Mononuclear cell (primary cell): ENCODE measurements around the gene CDK16. TPM values are rescaled to one million over a fixed set of nuclear protein-coding genes. Genes with fewer than 3 reads are reported as not detected.
"Not testable (repeated sequence)": the region's sequence is repeated elsewhere in the genome, so short reads cannot be mapped to it uniquely, and the experiment has no call there.

Experiments used
- H3K27me3 ChIP-seq: 2 replicates; pipeline ENCODE4 v1.6.0; 2011; ENCODE audit warnings: low read length, control low read depth; ENCODE audit not compliant: insufficient read depth
- H3K4me1 ChIP-seq: 2 replicates; pipeline ENCODE4 v1.5.1; 2011; ENCODE audit warnings: mild to moderate bottlenecking, low read length, control low read depth; ENCODE audit not compliant: insufficient read depth
- H3K4me3 ChIP-seq: 2 replicates; pipeline ENCODE4 v1.5.1; 2011; ENCODE audit warnings: mild to moderate bottlenecking, low read length, moderate library complexity
- H3K9me3 ChIP-seq: 2 replicates; pipeline ENCODE4 v1.5.1; 2011; ENCODE audit warnings: low read depth, mild to moderate bottlenecking, control low read depth, low read length
- total RNA-seq: library from RNA; depleted of rRNA; stranded (reverse); fragments of >200 nt; gene quantifications from one replicate; pipeline ENCODE4 v1.2.3, GENCODE V29; 2012

Gene CDK16
- total RNA-seq, 1 donor, result 95.6 TPM

GRCh38 chrX:47239898-47240545, 21.5 kb downstream of the CDK16 start:
- no peak overlapping the region for H3K4me3 ChIP-seq
- no peaks in the 10 kb centered on the region for H3K27me3 ChIP-seq
- H3K4me1 ChIP-seq, result no peaks in the 10 kb centered on the region
- no peaks in the 10 kb centered on the region for H3K9me3 ChIP-seq

DNA sequence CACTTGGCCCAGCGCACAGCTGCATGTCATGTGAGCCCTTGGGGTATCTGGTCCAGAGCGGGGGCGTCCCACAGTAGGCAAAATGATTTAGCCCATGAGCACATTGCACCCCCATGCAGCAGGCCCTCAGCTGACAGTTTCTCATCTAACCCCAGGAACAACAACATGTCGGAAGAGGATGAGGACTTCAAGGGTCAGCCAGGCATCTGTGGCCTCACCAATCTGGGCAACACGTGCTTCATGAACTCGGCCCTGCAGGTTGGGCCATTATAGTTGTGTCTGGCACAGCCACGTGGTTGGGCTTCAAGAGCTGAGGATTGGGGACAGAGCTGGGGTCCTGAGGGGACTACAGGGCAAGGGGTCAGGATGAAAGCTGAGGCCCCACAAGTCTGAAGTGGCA, 22.1 kb downstream of the CDK16 start:
- H3K4me1 ChIP-seq, result no peaks in the 10 kb centered on the region
- no peaks in the 10 kb centered on the region for H3K27me3 ChIP-seq
- H3K4me3 ChIP-seq, result no peak overlapping the region
- H3K9me3 ChIP-seq, result no peaks in the 10 kb centered on the region

DNA sequence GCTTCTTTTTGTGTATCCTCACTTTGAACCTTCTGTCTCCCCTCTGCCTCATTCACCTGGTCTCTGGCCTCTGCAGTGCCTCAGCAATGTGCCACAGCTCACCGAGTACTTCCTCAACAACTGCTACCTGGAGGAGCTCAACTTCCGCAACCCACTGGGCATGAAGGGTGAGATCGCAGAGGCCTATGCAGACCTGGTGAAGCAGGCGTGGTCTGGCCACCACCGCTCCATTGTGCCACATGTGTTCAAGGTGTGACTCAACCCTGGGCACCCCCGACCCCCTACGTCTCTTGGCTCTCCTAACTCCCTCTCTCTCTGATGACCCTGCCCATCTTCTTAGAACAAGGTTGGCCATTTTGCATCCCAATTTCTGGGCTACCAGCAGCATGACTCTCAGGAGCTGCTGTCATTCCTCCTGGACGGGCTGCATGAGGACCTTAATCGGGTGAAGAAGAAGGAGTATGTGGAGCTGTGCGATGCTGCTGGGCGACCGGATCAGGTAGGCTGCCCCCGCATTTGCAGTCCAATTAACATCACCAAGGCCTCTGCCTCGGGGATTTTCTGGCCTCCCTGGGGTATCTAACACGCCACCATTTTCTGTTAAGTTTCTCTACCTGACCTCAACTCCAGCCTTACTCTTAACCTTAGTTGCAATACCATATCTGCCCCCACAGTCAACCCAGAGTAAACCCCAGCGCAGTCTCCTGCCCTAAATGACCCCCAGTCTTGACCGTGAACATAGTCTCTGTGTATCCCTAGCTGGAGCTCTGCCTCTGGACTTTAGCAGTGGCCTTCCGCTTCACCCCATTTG, 22.9 kb downstream of the CDK16 start:
- Histone ChIP-seq H3K9me3 (no peaks in the 10 kb centered on the region), H3K27me3 (no peaks in the 10 kb centered on the region), H3K4me1 (no peaks in the 10 kb centered on the region)

GRCh38 chrX:47242321-47242720, 23.8 kb downstream of the CDK16 start:
- H3K4me3 ChIP-seq, result no peak overlapping the region
- H3K4me1 ChIP-seq, result no peaks in the 10 kb centered on the region
- no peaks in the 10 kb centered on the region for H3K9me3 ChIP-seq
- no peaks in the 10 kb centered on the region for H3K27me3 ChIP-seq

More for the DNA sequence above, 22.9 kb downstream of the CDK16 start:
- H3K4me3 ChIP-seq, result no peak overlapping the region

DNA sequence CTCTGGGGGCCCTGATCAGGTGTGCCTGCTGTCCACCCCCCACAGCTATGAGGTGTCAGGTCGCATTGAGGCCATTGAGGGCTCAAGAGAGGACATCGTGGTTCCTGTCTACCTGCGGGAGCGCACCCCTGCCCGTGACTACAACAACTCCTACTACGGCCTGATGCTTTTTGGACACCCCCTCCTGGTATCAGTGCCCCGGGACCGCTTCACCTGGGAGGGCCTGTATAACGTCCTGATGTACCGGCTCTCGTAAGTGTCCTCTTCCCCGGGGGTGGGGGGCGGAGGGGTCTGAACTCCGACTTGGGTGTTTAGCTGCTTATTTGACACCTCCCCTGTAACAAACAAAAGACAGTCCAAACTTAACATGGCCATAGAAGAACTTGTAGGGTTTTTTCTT, 24.9 kb downstream of the CDK16 start:
- no peaks in the 10 kb centered on the region for H3K9me3 ChIP-seq
- no peak overlapping the region for H3K4me3 ChIP-seq
- no peaks in the 10 kb centered on the region for H3K27me3 ChIP-seq
- H3K4me1 ChIP-seq, result no peaks in the 10 kb centered on the region

GRCh38 chrX:47244676-47245075, 26.2 kb downstream of the CDK16 start:
- Histone ChIP-seq H3K4me3 (no peak overlapping the region), H3K4me1 (no peaks in the 10 kb centered on the region), H3K9me3 (no peaks in the 10 kb centered on the region), H3K27me3 (no peaks in the 10 kb centered on the region)

DNA sequence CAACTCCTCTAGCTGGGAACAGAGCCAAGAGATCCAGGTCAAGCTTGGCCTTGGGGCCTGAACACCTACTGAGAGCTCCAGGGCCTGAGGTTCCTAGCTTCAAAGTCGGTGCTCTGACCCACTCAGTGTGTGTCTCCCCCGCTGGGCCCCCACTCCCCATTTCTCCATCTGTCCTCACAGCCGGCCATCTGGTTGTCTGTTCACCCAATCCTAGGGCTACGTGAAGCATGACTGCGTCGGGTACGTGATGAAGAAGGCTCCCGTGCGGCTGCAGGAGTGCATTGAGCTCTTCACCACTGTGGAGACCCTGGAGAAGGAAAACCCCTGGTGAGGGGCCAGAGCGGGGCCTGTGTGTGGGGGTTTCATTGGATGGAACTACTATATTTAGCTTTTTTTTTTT, 26.7 kb downstream of the CDK16 start:
- H3K27me3 ChIP-seq, result no peaks in the 10 kb centered on the region
- no peaks in the 10 kb centered on the region for H3K9me3 ChIP-seq
- no peak overlapping the region for H3K4me3 ChIP-seq
- H3K4me1 ChIP-seq, result no peaks in the 10 kb centered on the region

GRCh38 chrX:47247206-47247998, 28.9 kb downstream of the CDK16 start:
- H3K27me3 ChIP-seq, result no peaks in the 10 kb centered on the region
- no peaks in the 10 kb centered on the region for H3K9me3 ChIP-seq
- H3K4me3 ChIP-seq, result no peak overlapping the region

DNA sequence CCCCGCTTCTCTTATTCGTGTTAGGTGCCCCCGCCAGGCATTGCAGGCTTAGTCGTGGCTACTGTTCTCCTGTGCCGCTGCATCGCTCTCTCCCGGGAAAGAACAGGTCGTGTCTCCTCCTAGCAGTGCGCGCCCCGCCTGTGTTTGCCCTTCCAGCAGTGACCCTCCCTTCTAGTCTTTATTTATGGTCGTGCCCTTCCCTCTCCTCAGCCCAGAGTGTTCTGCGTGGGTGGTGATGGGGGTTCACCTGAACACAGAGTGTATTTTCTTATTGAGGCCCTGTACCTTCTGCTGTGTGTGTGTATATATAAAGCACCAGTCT, 29.5 kb downstream of the CDK16 start:
- Histone ChIP-seq H3K4me1 (no peaks in the 10 kb centered on the region), H3K4me3 (no peak overlapping the region), H3K9me3 (no peaks in the 10 kb centered on the region), H3K27me3 (no peaks in the 10 kb centered on the region)

More at GRCh38 chrX:47247206-47247998, 28.9 kb downstream of the CDK16 start:
- no peaks in the 10 kb centered on the region for H3K4me1 ChIP-seq

DNA sequence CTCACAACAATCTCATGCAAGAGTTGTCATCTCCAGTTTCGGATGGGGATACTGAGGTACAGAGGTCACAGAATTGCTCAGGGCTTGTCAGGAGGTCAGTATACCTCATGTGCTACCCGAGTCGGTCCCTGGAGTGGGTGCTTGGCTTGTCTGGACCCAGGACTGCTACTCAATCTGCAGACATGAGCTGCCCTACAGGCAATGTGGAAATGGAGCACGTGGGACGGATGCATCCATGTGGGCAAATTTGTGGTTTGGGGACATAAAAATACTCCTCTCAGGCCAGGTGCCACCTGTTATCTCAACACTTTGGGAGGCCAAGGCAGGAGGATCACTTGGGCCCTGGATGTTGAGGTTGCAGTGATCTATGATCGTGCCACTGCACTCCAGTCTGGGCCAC, 30.1 kb downstream of the CDK16 start:
- Histone ChIP-seq H3K4me1 (no peaks in the 10 kb centered on the region), H3K9me3 (no peaks in the 10 kb centered on the region), H3K4me3 (no peak overlapping the region), H3K27me3 (no peaks in the 10 kb centered on the region)

DNA sequence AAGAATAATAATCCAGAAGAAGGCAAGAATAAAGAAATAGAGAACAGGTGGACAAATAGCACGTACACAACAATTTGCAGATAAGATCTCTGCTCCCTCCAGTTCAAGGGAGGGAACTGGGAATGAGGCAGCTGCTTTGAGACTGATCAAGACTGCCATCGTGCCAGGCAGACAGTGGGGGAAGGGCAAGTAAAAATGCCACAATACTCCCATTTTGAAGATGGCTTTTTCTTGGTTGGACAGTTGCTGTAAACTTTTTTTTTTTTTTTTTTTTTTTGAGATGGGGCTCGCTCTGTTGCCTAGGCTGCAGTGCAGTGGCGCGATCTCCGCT, 31.5 kb downstream of the CDK16 start:
- no peak overlapping the region for H3K4me3 ChIP-seq
- H3K27me3 ChIP-seq, result no peaks in the 10 kb centered on the region
- H3K9me3 ChIP-seq, result no peaks in the 10 kb centered on the region
- H3K4me1 ChIP-seq, result no peaks in the 10 kb centered on the region

DNA sequence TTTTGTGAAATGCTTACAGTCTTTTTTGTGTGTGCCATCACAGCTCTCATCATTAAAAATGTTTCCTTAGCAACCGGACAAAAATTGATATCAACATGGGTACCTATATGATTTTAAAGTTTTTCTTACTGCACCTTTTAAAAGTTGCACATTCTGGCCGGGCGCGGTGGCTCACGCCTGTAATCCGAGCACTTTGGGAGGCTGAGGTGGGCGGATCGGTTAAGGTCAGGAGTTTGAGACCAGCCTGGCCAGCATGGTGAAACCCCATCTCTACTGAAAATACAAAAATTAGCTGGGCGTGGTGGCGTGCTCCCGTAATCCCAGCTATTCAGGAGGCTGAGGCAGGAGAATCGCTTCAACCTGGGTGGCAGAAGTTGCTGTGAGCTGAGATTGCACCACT, 39.1 kb downstream of the CDK16 start:
- not testable (repeated sequence) for H3K4me3 ChIP-seq, H3K27me3 ChIP-seq, H3K9me3 ChIP-seq, H3K4me1 ChIP-seq

GRCh38 chrX:47264483-47265173, 46.1 kb downstream of the CDK16 start:
- Histone ChIP-seq H3K4me1 (no peaks in the 10 kb centered on the region), H3K4me3 (no peak overlapping the region), H3K9me3 (no peaks in the 10 kb centered on the region), H3K27me3 (no peaks in the 10 kb centered on the region)

DNA sequence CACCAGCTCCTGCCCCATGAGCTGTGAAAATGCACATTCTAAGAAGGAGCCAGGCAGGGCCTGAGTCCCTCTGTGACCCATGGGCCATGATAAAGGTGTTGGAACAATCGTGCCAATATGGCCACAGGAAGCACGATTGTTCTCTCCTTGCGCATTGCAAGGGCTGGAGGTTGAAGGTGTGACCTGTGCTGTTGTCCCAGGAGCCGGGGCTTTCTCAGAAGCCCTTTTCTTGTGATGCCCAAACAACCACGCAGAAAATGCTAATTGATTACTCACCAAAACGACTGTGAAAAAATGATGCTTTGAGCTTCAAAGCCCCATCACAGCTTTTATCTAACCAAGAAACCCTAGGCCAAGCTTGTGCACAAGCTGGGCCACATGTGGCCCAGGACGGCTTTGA, 48.2 kb downstream of the CDK16 start:
- Histone ChIP-seq H3K4me3 (no peak overlapping the region), H3K27me3 (no peaks in the 10 kb centered on the region), H3K4me1 (peaks cover 3% of the 10 kb centered on the region), H3K9me3 (no peaks in the 10 kb centered on the region)

DNA sequence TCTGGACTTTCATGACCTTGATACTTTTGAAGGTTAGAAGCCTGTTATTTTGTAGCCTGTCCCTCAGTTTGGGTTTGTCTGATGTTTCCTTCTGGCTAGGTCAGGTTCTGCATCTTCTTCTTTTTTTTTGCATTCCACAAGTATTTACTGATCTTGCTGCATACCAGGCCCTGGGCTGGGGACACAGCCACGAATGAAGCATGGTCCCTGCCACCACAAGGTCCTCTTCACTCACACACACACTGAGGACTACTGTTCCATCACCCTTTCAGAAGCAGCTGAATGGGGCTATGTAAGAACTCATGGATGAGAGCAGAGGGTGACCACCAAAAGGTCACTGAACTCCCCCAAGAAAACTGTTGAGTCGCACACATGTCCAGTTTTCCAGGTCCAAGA, 53.5 kb downstream of the CDK16 start:
- Histone ChIP-seq H3K4me3 (no peak overlapping the region), H3K4me1 (peaks cover 3% of the 10 kb centered on the region), H3K27me3 (no peaks in the 10 kb centered on the region), H3K9me3 (no peaks in the 10 kb centered on the region)
